ENCODE measurements around the gene NMNAT3. TPM values are rescaled to one million over a fixed set of nuclear protein-coding genes. Genes with fewer than 3 reads are reported as not detected.

Gene NMNAT3
- total and polyA plus RNA-seq, 2 experiments from 2014 or later, result not detected

DNA sequence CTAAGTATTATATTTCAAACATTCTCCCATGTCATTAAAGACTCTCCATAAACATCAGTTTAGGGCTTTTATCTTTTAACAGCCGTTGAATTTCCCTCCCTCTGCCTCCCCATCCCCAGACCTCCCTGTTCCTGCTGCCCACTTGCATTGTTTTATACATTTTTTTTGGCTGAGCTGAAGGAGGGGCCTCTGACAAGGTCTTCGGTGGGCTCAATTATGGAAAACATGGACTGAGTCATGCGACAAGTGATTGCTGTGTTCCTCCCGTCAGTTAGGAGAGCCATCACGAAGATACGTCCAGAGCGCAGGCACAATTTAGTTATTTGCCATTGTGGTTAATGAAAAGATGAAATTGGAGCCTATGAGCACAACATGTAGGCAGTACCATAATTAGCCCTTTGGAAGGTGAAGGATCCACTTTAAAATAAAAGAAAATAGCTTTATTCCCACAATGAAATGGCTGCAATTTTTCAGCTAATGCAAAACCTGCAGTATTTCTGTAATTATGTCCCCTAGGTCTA is 12.0 kb upstream of the NMNAT3 start:
- no peak overlapping the region for H2AFZ ChIP-seq
- H3K27me3 ChIP-seq (replicated peaks; ENCODE audit: insufficient read depth), result no peaks in the 10 kb centered on the region
- WGBS, 2 experiments (ENCODE audit: low coverage in 1 of 2, low lambda C conversion rate in 2 of 2, missing lambda C conversion rate in 2 of 2), result 54 to 64% methylated on average over 7 of the region's 7 CpGs
- no peak overlapping the region for H3K9ac ChIP-seq
- H3K9me3 ChIP-seq (ENCODE audit: low read depth), result no peaks in the 10 kb centered on the region
- H3K4me2 ChIP-seq (ENCODE audit: unreplicated experiment), result no peak overlapping the region
- H3K9me2 ChIP-seq (ENCODE audit: insufficient read depth), result no peaks in the 10 kb centered on the region
- no peak for DNase-seq
- in situ Hi-C loops (cut with MboI), result no loop called here
- TF ChIP-seq EZH2phosphoT487 (IDR thresholded peaks at IDR 0.05; ENCODE audit: insufficient read depth, low read depth) (no peak), EZH2 (IDR thresholded peaks at IDR 0.05; ENCODE audit: insufficient read depth, poor library complexity, severe bottlenecking) (no peak)
- H3K27ac ChIP-seq, result no peak overlapping the region
- H3K36me3 ChIP-seq (ENCODE audit: low read depth), result no peaks in the 10 kb centered on the region
- H3F3A ChIP-seq (ENCODE audit: insufficient read depth), result no peaks in the 10 kb centered on the region
- no peaks in the 10 kb centered on the region for H4K20me1 ChIP-seq (ENCODE audit: insufficient read depth)
- H3K4me1 ChIP-seq (ENCODE audit: insufficient read depth), result no peaks in the 10 kb centered on the region
- no peaks in the 10 kb centered on the region for H3K79me2 ChIP-seq (ENCODE audit: insufficient read depth)
- H3K4me3 ChIP-seq, result no peak overlapping the region

GRCh38 chr3:139689122-139689521 is 11.3 kb upstream of the NMNAT3 start:
- no peak overlapping the region for H3K4me2 ChIP-seq (ENCODE audit: unreplicated experiment)
- no peak for TF ChIP-seq EZH2 (IDR thresholded peaks at IDR 0.05; ENCODE audit: insufficient read depth, poor library complexity, severe bottlenecking)
- no peak for TF ChIP-seq EZH2phosphoT487 (IDR thresholded peaks at IDR 0.05; ENCODE audit: insufficient read depth, low read depth)
- H3K36me3 ChIP-seq (ENCODE audit: low read depth), result no peaks in the 10 kb centered on the region
- no peak overlapping the region for H2AFZ ChIP-seq
- WGBS, 2 experiments (ENCODE audit: low coverage in 1 of 2, low lambda C conversion rate in 2 of 2, missing lambda C conversion rate in 2 of 2), result 37 to 43% methylated on average over 4 of the region's 4 CpGs
- no peak overlapping the region for H3K9ac ChIP-seq
- H3K27me3 ChIP-seq (replicated peaks; ENCODE audit: insufficient read depth), result no peaks in the 10 kb centered on the region
- H3K27ac ChIP-seq, result no peak overlapping the region
- H3K79me2 ChIP-seq (ENCODE audit: insufficient read depth), result no peaks in the 10 kb centered on the region
- in situ Hi-C loops (cut with MboI), result no loop called here
- no peaks in the 10 kb centered on the region for H3K4me1 ChIP-seq (ENCODE audit: insufficient read depth)
- no peak overlapping the region for H3K4me3 ChIP-seq
- no peaks in the 10 kb centered on the region for H3K9me2 ChIP-seq (ENCODE audit: insufficient read depth)
- H3F3A ChIP-seq (ENCODE audit: insufficient read depth), result no peaks in the 10 kb centered on the region
- no peaks in the 10 kb centered on the region for H4K20me1 ChIP-seq (ENCODE audit: insufficient read depth)
- H3K9me3 ChIP-seq (ENCODE audit: low read depth), result no peaks in the 10 kb centered on the region
- DNase-seq, result no peak

DNA sequence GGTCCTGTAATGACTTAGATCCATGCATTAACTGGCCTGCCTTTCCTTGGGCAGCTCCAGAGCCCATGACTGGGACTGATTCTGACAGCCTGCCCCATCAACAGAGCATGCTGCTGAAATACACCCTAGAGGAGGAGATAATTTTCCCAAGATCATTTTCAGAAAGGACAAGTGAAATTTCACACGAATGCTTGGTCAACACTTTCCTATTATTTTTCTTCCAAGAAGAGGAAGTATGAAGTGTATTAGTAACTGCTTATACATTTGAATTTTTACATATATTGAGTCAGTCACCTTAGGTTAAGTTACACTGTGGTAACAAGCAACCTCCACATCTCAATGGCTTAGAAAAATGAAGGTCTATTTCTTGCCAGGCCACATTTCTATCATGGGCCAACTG is 9.7 kb upstream of the NMNAT3 start:
- WGBS, 2 experiments (ENCODE audit: low coverage in 1 of 2, low lambda C conversion rate in 2 of 2, missing lambda C conversion rate in 2 of 2), result 7 to 28% methylated on average over 1 of the region's 1 CpG
- no peaks in the 10 kb centered on the region for H3K79me2 ChIP-seq (ENCODE audit: insufficient read depth)
- H3K4me3 ChIP-seq, result no peak overlapping the region
- no peak overlapping the region for H3K9ac ChIP-seq
- H3K4me1 ChIP-seq (ENCODE audit: insufficient read depth), result no peaks in the 10 kb centered on the region
- TF ChIP-seq EZH2 (IDR thresholded peaks at IDR 0.05; ENCODE audit: insufficient read depth, poor library complexity, severe bottlenecking), result no peak
- TF ChIP-seq EZH2phosphoT487 (IDR thresholded peaks at IDR 0.05; ENCODE audit: insufficient read depth, low read depth), result no peak
- no peaks in the 10 kb centered on the region for H4K20me1 ChIP-seq (ENCODE audit: insufficient read depth)
- H3K9me2 ChIP-seq (ENCODE audit: insufficient read depth), result no peaks in the 10 kb centered on the region
- no peaks in the 10 kb centered on the region for H3F3A ChIP-seq (ENCODE audit: insufficient read depth)
- H3K27me3 ChIP-seq (replicated peaks; ENCODE audit: insufficient read depth), result no peaks in the 10 kb centered on the region
- in situ Hi-C loops (cut with MboI), result no loop called here
- no peak overlapping the region for H2AFZ ChIP-seq
- H3K36me3 ChIP-seq (ENCODE audit: low read depth), result no peaks in the 10 kb centered on the region
- no peak overlapping the region for H3K4me2 ChIP-seq (ENCODE audit: unreplicated experiment)
- no peak overlapping the region for H3K27ac ChIP-seq
- no peaks in the 10 kb centered on the region for H3K9me3 ChIP-seq (ENCODE audit: low read depth)
- DNase-seq, result no peak

DNA sequence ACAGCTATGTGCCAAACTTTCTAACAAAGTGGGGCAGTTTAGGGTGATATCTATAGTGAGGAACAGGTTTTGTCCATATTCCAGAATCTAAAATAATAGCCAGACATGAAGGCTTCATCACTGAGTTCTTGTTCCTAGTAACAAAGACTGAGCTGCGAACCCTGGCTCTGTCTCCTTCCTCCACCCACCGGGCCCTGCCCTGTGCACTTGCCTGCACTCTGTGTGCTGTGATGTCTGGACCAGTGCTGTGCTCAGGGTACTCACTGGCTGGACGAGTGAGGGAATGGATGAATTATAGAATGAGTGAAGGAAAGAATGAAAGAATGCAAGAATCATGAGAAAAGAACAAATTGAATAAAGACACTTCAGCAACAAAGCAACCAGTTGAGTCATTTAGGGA is 8.9 kb upstream of the NMNAT3 start:
- H3K9ac ChIP-seq, result no peak overlapping the region

GRCh38 chr3:139686206-139686605 is 8.4 kb upstream of the NMNAT3 start:
- no peak for TF ChIP-seq EZH2phosphoT487 (IDR thresholded peaks at IDR 0.05; ENCODE audit: insufficient read depth, low read depth)
- TF ChIP-seq EZH2 (IDR thresholded peaks at IDR 0.05; ENCODE audit: insufficient read depth, poor library complexity, severe bottlenecking), result no peak
- Histone ChIP-seq H2AFZ (no peak overlapping the region), H3K27me3 (replicated peaks; ENCODE audit: insufficient read depth) (no peaks in the 10 kb centered on the region), H3K36me3 (ENCODE audit: low read depth) (no peaks in the 10 kb centered on the region), H3K9me3 (ENCODE audit: low read depth) (no peaks in the 10 kb centered on the region), H3K4me2 (ENCODE audit: unreplicated experiment) (no peak overlapping the region), H3K27ac (no peak overlapping the region), H3K9ac (no peak overlapping the region), H3K79me2 (ENCODE audit: insufficient read depth) (no peaks in the 10 kb centered on the region), H3K4me1 (ENCODE audit: insufficient read depth) (no peaks in the 10 kb centered on the region), H3F3A (ENCODE audit: insufficient read depth) (no peaks in the 10 kb centered on the region), H3K9me2 (ENCODE audit: insufficient read depth) (no peaks in the 10 kb centered on the region), H4K20me1 (ENCODE audit: insufficient read depth) (no peaks in the 10 kb centered on the region), H3K4me3 (no peak overlapping the region)
- WGBS, 2 experiments (ENCODE audit: low coverage in 1 of 2, low lambda C conversion rate in 2 of 2, missing lambda C conversion rate in 2 of 2), result 47 to 58% methylated on average over 3 of the region's 3 CpGs
- DNase-seq, result no peak
- in situ Hi-C loops (cut with MboI), result no loop called here

More for the DNA sequence above, 8.9 kb upstream of the NMNAT3 start:
- in situ Hi-C loops (cut with MboI), result no loop called here
- WGBS, 2 experiments (ENCODE audit: low coverage in 1 of 2, low lambda C conversion rate in 2 of 2, missing lambda C conversion rate in 2 of 2), result 31 to 35% methylated on average over 3 of the region's 3 CpGs
- Histone ChIP-seq H3K27ac (no peak overlapping the region), H3K9me3 (ENCODE audit: low read depth) (no peaks in the 10 kb centered on the region), H3K79me2 (ENCODE audit: insufficient read depth) (no peaks in the 10 kb centered on the region), H3K36me3 (ENCODE audit: low read depth) (no peaks in the 10 kb centered on the region), H4K20me1 (ENCODE audit: insufficient read depth) (no peaks in the 10 kb centered on the region), H3K27me3 (replicated peaks; ENCODE audit: insufficient read depth) (no peaks in the 10 kb centered on the region), H3K4me2 (ENCODE audit: unreplicated experiment) (no peak overlapping the region), H3K4me1 (ENCODE audit: insufficient read depth) (no peaks in the 10 kb centered on the region), H3K4me3 (no peak overlapping the region), H3K9me2 (ENCODE audit: insufficient read depth) (no peaks in the 10 kb centered on the region), H3F3A (ENCODE audit: insufficient read depth) (no peaks in the 10 kb centered on the region), H2AFZ (no peak overlapping the region)
- TF ChIP-seq EZH2phosphoT487 (IDR thresholded peaks at IDR 0.05; ENCODE audit: insufficient read depth, low read depth) (no peak), EZH2 (IDR thresholded peaks at IDR 0.05; ENCODE audit: insufficient read depth, poor library complexity, severe bottlenecking) (no peak)
- no peak for DNase-seq
